GM12864 (cell line): Measurements from ENCODE around the gene NRXN2.

Experiments
- DNase-seq: peaks from one replicate; pipeline ENCODE4 v3.0.0-alpha.2; 2011; ENCODE audit warnings: low read depth
- H3K4me3 ChIP-seq: 2 replicates; pipeline ENCODE4 v1.5.1; 2011; ENCODE audit warnings: mild to moderate bottlenecking, low read depth, low read length, control low read depth
- CTCF ChIP-seq: IDR thresholded peaks from 2 replicates; pipeline ENCODE4 v1.5.1; 2011; ENCODE audit warnings: low read depth, mild to moderate bottlenecking, moderate library complexity, low read length, control low read depth, inconsistent platforms; ENCODE audit errors: missing control alignments

The NRXN2 gene

GRCh38 chr11:64724863-64725532, 2.0 kb upstream of the NRXN2 start:
- TF ChIP-seq CTCF, result no peak
- no peak for DNase-seq

DNA sequence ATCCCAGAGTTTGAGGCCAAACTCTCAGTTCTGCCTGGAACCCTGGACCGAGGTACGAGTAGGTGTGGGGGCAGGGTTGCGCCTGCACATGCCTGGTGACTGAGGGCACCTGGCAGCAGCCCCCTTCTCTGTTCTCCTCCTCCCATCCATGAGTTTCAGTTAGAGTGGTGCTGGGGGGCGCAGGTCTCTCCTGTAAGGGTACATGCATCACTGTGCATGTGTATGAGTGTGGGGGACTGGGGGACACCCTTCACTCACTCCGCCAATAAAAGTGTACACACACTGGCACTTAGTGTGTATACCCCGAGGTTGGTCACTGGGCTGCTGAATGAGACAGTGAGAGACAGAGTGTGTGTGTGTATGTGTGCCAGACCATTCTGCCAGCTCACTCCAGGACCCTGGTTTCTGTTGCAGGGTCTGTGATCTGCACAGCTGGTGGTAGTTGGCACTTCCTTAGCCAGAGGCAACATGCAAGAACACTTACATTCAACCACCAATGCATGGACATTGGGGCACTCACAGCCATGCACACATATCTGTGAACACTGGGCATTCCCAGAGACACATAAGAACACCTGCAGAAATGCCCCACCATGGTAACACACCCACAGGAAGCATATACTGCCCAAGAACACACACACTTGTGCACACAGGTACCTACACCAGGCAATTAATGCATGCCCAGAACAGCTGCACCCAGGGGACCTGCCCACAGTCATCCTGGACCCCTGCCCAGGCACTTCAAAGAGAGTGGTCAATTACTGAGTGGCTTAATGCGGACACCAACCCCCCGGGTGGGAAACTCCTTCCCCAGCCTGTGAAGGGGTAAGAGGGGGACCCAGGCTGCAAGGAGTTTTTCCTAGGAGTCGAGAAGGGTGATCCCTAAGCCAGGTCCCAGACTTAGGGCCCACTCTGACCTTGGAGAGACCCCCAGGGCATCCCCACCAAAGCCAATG, 1.2 kb upstream of the NRXN2 start:
- DNase-seq, result no peak
- no peak for TF ChIP-seq CTCF
- no peak overlapping the region; the same call in 1 of the 2 replicates for H3K4me3 ChIP-seq

More at GRCh38 chr11:64724863-64725532, 2.0 kb upstream of the NRXN2 start:
- H3K4me3 ChIP-seq, result no peak overlapping the region

- no peak for DNase-seq
- H3K4me3 ChIP-seq, result no peak overlapping the region
- TF ChIP-seq CTCF, result no peak
These were observed 594 bp downstream of the NRXN2 start for GRCh38 chr11:64722141-64723065.

GRCh38 chr11:64721359-64721699, 1.7 kb downstream of the NRXN2 start:
- no peak overlapping the region for H3K4me3 ChIP-seq
- DNase-seq, result no peak
- TF ChIP-seq CTCF, result no peak

- no peak overlapping the region for H3K4me3 ChIP-seq
- no peak for DNase-seq
- TF ChIP-seq CTCF, result no peak
These were observed 2.2 kb downstream of the NRXN2 start for GRCh38 chr11:64720640-64721358.

GRCh38 chr11:64720167-64720566, 2.8 kb downstream of the NRXN2 start:
- DNase-seq, result no peak
- H3K4me3 ChIP-seq, result no peak overlapping the region
- TF ChIP-seq CTCF, result no peak
